Activated CD8-positive, alpha-beta memory T cell treated with anti-CD3 and anti-CD28 coated beads, Interleukin-2, amount 50 U/mL, for 1 hour (primary cell): ENCODE results near the gene ANKH.
A peak's percentile ranks its signal among the peaks of the same experiment; 100 is the strongest.

Experiments used
- DNase-seq: peaks from one replicate; pipeline ENCODE4 v3.0.0-alpha.2; 2020; ENCODE audit errors: extremely low read depth

ANKH gene

GRCh38 chr5:14664270-14665100, 207.1 kb downstream of the ANKH start, which contains the start of gene OTULIN:
OTULIN (plus strand) TSS chr5:14664718; CDS start chr5:14664826, 108 bp downstream.
- DNase-seq, result peak; percentile 71

- no peak for DNase-seq
Observed at GRCh38 chr5:14663734-14664269, 207.8 kb downstream of the ANKH start.

GRCh38 chr5:14662721-14663260, 208.8 kb downstream of the ANKH start:
- DNase-seq, result no peak

- DNase-seq, result no peak
Observed at GRCh38 chr5:14660833-14661232, 210.7 kb downstream of the ANKH start.

GRCh38 chr5:14659821-14660607, 211.6 kb downstream of the ANKH start:
- DNase-seq, result no peak

GRCh38 chr5:14656898-14657297, 214.7 kb downstream of the ANKH start:
- no peak for DNase-seq

GRCh38 chr5:14655146-14655741, 216.3 kb downstream of the ANKH start:
- DNase-seq, result no peak
